KMS-11 (cell line): ENCODE data around the gene DENND2D.

ENCODE experiments used
- H2AFZ ChIP-seq: fragments of 200-600 bp; sonication (generic); 2 replicates; pipeline ENCODE4 v1.6.1; 2016; ENCODE audit warnings: antibody characterized with exemption, mixed run types, low read depth
- H3K27ac ChIP-seq: fragments of 200-600 bp; sonication (generic); 2 replicates; pipeline ENCODE4 v1.6.1; 2016; ENCODE audit warnings: mild to moderate bottlenecking, mixed run types
- H3K27me3 ChIP-seq: fragments of 200-600 bp; sonication (generic); 2 replicates; pipeline ENCODE4 v1.6.1; 2017; ENCODE audit warnings: mild to moderate bottlenecking, low read depth, mixed run types, moderate library complexity; ENCODE audit not compliant: insufficient read depth
- H3K36me3 ChIP-seq: fragments of 200-600 bp; sonication (generic); 2 replicates; pipeline ENCODE4 v1.6.1; 2017; ENCODE audit warnings: mild to moderate bottlenecking, mixed run types; ENCODE audit not compliant: insufficient read depth
- H3K4me1 ChIP-seq: fragments of 200-600 bp; sonication (generic); 2 replicates; pipeline ENCODE4 v1.6.1; 2016; ENCODE audit warnings: mild to moderate bottlenecking, low read depth, mixed run types; ENCODE audit not compliant: poor library complexity, severe bottlenecking
- H3K4me2 ChIP-seq: fragments of 200-600 bp; sonication (generic); 2 replicates; pipeline ENCODE4 v1.7.0; 2016; ENCODE audit warnings: mild to moderate bottlenecking, mixed run types
- H3K4me3 ChIP-seq: fragments of 200-600 bp; sonication (generic); IDR thresholded peaks from 2 replicates; pipeline ENCODE4 v1.6.1; 2017; ENCODE audit warnings: low read depth, low read length, mixed read lengths; ENCODE audit not compliant: insufficient read depth
- H3K79me2 ChIP-seq: fragments of 200-600 bp; sonication (generic); 2 replicates; pipeline ENCODE4 v1.6.1; 2016; ENCODE audit warnings: low read depth, mixed run types; ENCODE audit not compliant: insufficient read depth
- H3K9ac ChIP-seq: fragments of 200-600 bp; sonication (generic); 2 replicates; pipeline ENCODE4 v1.6.1; 2016; ENCODE audit warnings: mild to moderate bottlenecking, mixed run types
- H4K20me1 ChIP-seq: fragments of 200-600 bp; sonication (generic); 2 replicates; pipeline ENCODE4 v1.6.1; 2016; ENCODE audit warnings: mild to moderate bottlenecking, mixed run types; ENCODE audit not compliant: insufficient read depth
- CTCF ChIP-seq: fragments of 200-600 bp; sonication (generic); conservative IDR thresholded peaks from 2 replicates; pipeline ENCODE4 v1.6.1; 2017; ENCODE audit warnings: low read depth, mild to moderate bottlenecking, antibody characterized with exemption, low read length, moderate library complexity, mixed read lengths

DENND2D gene

GRCh38 chr1:111199329-111199728 lies 1.1 kb downstream of the DENND2D start:
- TF ChIP-seq CTCF = no peak
- Histone ChIP-seq H3K4me2 (no peak overlapping the region), H3K9ac (no peak overlapping the region), H2AFZ (no peak overlapping the region), H3K36me3 (no peaks in the 10 kb centered on the region), H3K79me2 (no peaks in the 10 kb centered on the region), H3K27me3 (no peaks in the 10 kb centered on the region), H4K20me1 (no peaks in the 10 kb centered on the region), H3K4me1 (peaks cover 16% of the 10 kb centered on the region), H3K4me3 (no peak overlapping the region), H3K27ac (no peak overlapping the region)

GRCh38 chr1:111198836-111199235 lies 1.6 kb downstream of the DENND2D start:
- Histone ChIP-seq H2AFZ (no peak overlapping the region), H3K9ac (no peak overlapping the region), H3K4me2 (no peak overlapping the region), H3K4me1 (peaks cover 16% of the 10 kb centered on the region), H3K27me3 (no peaks in the 10 kb centered on the region), H3K36me3 (no peaks in the 10 kb centered on the region), H3K27ac (no peak overlapping the region), H4K20me1 (no peaks in the 10 kb centered on the region), H3K79me2 (no peaks in the 10 kb centered on the region), H3K4me3 (no peak overlapping the region)
- TF ChIP-seq CTCF = no peak

GRCh38 chr1:111197598-111198284 lies 2.7 kb downstream of the DENND2D start:
- H4K20me1 ChIP-seq = no peaks in the 10 kb centered on the region
- no peaks in the 10 kb centered on the region for H3K27me3 ChIP-seq
- H3K4me2 ChIP-seq = no peak overlapping the region
- H3K4me3 ChIP-seq = no peak overlapping the region
- no peak overlapping the region for H2AFZ ChIP-seq
- no peaks in the 10 kb centered on the region for H3K36me3 ChIP-seq
- no peak; the same call in 1 of the 2 replicates for TF ChIP-seq CTCF
- H3K9ac ChIP-seq = no peak overlapping the region
- H3K4me1 ChIP-seq = peaks cover 18% of the 10 kb centered on the region
- no peaks in the 10 kb centered on the region for H3K79me2 ChIP-seq
- no peak overlapping the region for H3K27ac ChIP-seq

GRCh38 chr1:111196213-111196612 lies 4.2 kb downstream of the DENND2D start:
- H3K27me3 ChIP-seq = no peaks in the 10 kb centered on the region
- H3K4me2 ChIP-seq = no peak overlapping the region
- no peaks in the 10 kb centered on the region for H4K20me1 ChIP-seq
- no peak overlapping the region for H3K27ac ChIP-seq
- no peaks in the 10 kb centered on the region for H3K36me3 ChIP-seq
- no peak overlapping the region for H3K9ac ChIP-seq
- no peak overlapping the region for H2AFZ ChIP-seq
- H3K79me2 ChIP-seq = no peaks in the 10 kb centered on the region
- no peak overlapping the region for H3K4me3 ChIP-seq
- H3K4me1 ChIP-seq = peaks cover 9% of the 10 kb centered on the region
- TF ChIP-seq CTCF = no peak
